Measurements from ENCODE around the gene CAMK4. TPM values are rescaled to one million over a fixed set of nuclear protein-coding genes. Genes with fewer than 3 reads are reported as not detected.

The CAMK4 gene
- polyA plus RNA-seq, 1 donor (not counting 4 experiments of a cell fraction or from before 2014, with no cell fraction given), result 0.45 TPM

GRCh38 chr5:111469903-111470302 lies 245.7 kb downstream of the CAMK4 start:
- Histone ChIP-seq H3K9me1 (ENCODE audit: control insufficient read depth, extremely low read depth, insufficient read depth, low read length) (no peaks in the 10 kb centered on the region), H3K36me3 (ENCODE audit: control insufficient read depth in 2 of 2, extremely low read depth in 1 of 2, insufficient read depth in 2 of 2, low read length in 2 of 2) (no peaks in the 10 kb centered on the region), H3K9ac (ENCODE audit: control insufficient read depth, extremely low read depth, insufficient read depth, low read length) (no peak overlapping the region), H4K20me1 (ENCODE audit: control insufficient read depth, extremely low read depth, insufficient read depth, low read length) (no peaks in the 10 kb centered on the region), H3K27me3 (ENCODE audit: control insufficient read depth, extremely low read depth, insufficient read depth, low read length) (no peaks in the 10 kb centered on the region), H3K4me2 (ENCODE audit: control insufficient read depth, extremely low read depth, insufficient read depth, low read depth, low read length) (no peak overlapping the region), H3K4me1 (ENCODE audit: control insufficient read depth, extremely low read depth, insufficient read depth, low read length) (peaks cover 6% of the 10 kb centered on the region), H2AFZ (ENCODE audit: control insufficient read depth, low read length) (no peak overlapping the region), H3K9me3 (ENCODE audit: control insufficient read depth, low read depth, low read length) (no peaks in the 10 kb centered on the region), H3K4me3 (ENCODE audit: control insufficient read depth in 2 of 3, extremely low read depth in 1 of 3, insufficient read depth in 2 of 3, low read depth in 1 of 3, low read length in 3 of 3) (no peak overlapping the region), H3K27ac (ENCODE audit: control insufficient read depth, insufficient read depth, low read length) (no peak overlapping the region), H3K79me2 (ENCODE audit: control insufficient read depth, insufficient read depth, low read length) (no peaks in the 10 kb centered on the region)
- TF ChIP-seq EZH2 (IDR thresholded peaks at IDR 0.05; ENCODE audit: low read length), result no peak
- TF ChIP-seq, protein P1, sequence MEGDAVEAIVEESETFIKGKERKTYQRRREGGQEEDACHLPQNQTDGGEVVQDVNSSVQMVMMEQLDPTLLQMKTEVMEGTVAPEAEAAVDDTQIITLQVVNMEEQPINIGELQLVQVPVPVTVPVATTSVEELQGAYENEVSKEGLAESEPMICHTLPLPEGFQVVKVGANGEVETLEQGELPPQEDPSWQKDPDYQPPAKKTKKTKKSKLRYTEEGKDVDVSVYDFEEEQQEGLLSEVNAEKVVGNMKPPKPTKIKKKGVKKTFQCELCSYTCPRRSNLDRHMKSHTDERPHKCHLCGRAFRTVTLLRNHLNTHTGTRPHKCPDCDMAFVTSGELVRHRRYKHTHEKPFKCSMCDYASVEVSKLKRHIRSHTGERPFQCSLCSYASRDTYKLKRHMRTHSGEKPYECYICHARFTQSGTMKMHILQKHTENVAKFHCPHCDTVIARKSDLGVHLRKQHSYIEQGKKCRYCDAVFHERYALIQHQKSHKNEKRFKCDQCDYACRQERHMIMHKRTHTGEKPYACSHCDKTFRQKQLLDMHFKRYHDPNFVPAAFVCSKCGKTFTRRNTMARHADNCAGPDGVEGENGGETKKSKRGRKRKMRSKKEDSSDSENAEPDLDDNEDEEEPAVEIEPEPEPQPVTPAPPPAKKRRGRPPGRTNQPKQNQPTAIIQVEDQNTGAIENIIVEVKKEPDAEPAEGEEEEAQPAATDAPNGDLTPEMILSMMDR (optimal IDR thresholded peaks at IDR 0.05 in 1 of 3, IDR thresholded peaks at IDR 0.05 in 1 of 3, conservative IDR thresholded peaks at IDR 0.05 in 1 of 3; ENCODE audit: extremely low read depth in 1 of 3, insufficient read depth in 2 of 3, low read length in 3 of 3), result no peak
- peak; percentile 69 for FAIRE-seq
- DNase-seq (ENCODE audit: low read depth, low spot score), result no peak
- dilution Hi-C loops (cut with MboI; ENCODE audit: extremely low pct_ligation_motif_present, low sequenced_read_pairs), result no loop called here

DNA sequence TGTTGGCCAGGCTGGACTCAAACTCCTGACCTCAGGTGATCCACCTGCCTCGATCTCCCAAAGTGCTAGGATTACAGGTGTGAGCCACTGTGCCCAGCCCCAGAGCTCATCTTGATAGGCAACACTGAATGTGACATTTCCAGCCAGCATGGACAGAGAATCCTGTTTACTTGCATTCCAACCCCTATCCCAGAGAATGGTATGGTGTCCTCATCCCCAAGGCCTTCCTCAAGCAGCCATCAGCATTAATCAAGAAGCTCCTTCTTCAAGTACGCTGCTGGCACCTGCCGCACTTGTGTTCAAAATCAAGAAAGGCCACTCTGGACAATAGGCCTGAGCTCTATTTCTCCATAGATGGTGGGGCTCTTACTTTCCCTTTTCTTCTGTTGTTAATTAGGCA lies 247.9 kb downstream of the CAMK4 start:
- no peak for TF ChIP-seq EZH2 (IDR thresholded peaks at IDR 0.05; ENCODE audit: low read length)
- TF ChIP-seq, protein P1 (optimal IDR thresholded peaks at IDR 0.05 in 1 of 3, IDR thresholded peaks at IDR 0.05 in 1 of 3, conservative IDR thresholded peaks at IDR 0.05 in 1 of 3; ENCODE audit: extremely low read depth in 1 of 3, insufficient read depth in 2 of 3, low read length in 3 of 3), result no peak
- no peak for DNase-seq (ENCODE audit: low read depth, low spot score)
- Histone ChIP-seq H4K20me1 (ENCODE audit: control insufficient read depth, extremely low read depth, insufficient read depth, low read length) (no peaks in the 10 kb centered on the region), H3K9me3 (ENCODE audit: control insufficient read depth, low read depth, low read length) (no peaks in the 10 kb centered on the region), H3K4me1 (ENCODE audit: control insufficient read depth, extremely low read depth, insufficient read depth, low read length) (peaks cover 6% of the 10 kb centered on the region), H3K27ac (ENCODE audit: control insufficient read depth, insufficient read depth, low read length) (no peak overlapping the region), H3K9me1 (ENCODE audit: control insufficient read depth, extremely low read depth, insufficient read depth, low read length) (no peaks in the 10 kb centered on the region), H3K9ac (ENCODE audit: control insufficient read depth, extremely low read depth, insufficient read depth, low read length) (no peak overlapping the region), H3K4me3 (ENCODE audit: control insufficient read depth in 2 of 3, extremely low read depth in 1 of 3, insufficient read depth in 2 of 3, low read depth in 1 of 3, low read length in 3 of 3) (no peak overlapping the region), H3K27me3 (ENCODE audit: control insufficient read depth, extremely low read depth, insufficient read depth, low read length) (no peaks in the 10 kb centered on the region), H2AFZ (ENCODE audit: control insufficient read depth, low read length) (no peak overlapping the region), H3K4me2 (ENCODE audit: control insufficient read depth, extremely low read depth, insufficient read depth, low read depth, low read length) (no peak overlapping the region), H3K79me2 (ENCODE audit: control insufficient read depth, insufficient read depth, low read length) (no peaks in the 10 kb centered on the region), H3K36me3 (ENCODE audit: control insufficient read depth in 2 of 2, extremely low read depth in 1 of 2, insufficient read depth in 2 of 2, low read length in 2 of 2) (no peaks in the 10 kb centered on the region)
- FAIRE-seq, result no peak
- dilution Hi-C loops (cut with MboI; ENCODE audit: extremely low pct_ligation_motif_present, low sequenced_read_pairs), result no loop called here

Measured in keratinocyte (primary cell).